GM21576 (cell line): ENCODE data around the gene CHAF1A.

Experiments used
- ATAC-seq: cut with Tn5 transposase; IDR thresholded peaks from one replicate; pipeline ENCODE4 v1.9.1; 2021; ENCODE audit warnings: mild to moderate bottlenecking, moderate library complexity; ENCODE audit not compliant: unreplicated experiment

The CHAF1A gene

DNA sequence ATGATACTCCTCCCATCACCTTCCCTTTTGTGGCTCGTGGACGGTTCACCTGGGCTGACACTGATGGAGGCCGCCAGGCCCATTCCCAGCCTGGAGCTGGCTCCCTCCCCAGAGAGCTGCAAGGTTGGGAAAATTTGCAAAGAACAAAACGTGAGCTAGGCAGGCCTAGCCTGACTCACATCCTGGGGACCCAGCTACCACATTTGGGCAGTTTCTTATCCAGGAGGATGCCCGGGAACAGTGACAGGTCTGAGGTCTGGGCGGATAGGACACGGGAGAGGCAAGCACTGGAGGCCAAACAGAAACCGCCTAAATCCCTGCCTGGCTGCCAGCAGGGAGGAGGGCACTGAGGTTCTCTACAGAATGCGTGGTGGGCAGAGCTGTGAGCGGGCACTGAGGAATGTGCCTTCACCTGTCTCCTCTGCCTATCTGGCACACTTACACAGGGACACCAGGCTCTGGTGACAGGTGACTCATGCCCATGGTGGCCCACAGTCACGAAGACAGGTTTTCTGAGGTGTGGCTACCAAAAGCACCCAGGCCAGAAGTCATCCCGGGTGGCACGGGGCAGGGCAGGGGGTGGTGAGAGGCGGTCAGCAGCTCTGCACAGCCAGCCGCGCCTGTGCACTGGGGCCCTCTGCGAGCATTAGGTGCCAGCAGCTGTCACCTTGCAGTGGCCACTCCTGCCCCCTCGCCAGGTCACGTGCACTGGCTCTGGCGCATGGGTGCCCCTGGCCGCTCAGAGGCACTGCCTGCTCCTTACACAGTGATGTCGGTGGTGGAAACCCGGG is 25.3 kb upstream of the CHAF1A start:
- ATAC-seq, result no peak

DNA sequence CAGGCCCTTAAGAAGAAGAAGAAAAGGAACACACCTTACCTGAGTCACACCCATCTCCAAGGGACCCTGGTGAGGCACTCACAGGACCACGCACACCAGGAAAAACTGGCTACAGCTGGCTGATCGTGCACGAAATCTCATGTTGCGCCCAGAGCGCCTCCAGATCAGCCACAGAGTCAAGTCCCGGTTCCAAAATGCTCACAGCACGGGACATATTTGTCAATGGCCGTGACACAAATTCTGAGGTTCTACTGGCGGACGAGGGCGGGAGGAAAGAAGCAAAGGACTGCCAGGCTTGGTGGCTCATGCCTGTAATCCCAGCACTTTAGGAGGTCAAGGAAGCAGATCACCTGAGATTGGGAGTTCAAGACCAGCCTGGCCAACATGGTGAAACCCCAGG is 23.6 kb upstream of the CHAF1A start:
- no peak for ATAC-seq

DNA sequence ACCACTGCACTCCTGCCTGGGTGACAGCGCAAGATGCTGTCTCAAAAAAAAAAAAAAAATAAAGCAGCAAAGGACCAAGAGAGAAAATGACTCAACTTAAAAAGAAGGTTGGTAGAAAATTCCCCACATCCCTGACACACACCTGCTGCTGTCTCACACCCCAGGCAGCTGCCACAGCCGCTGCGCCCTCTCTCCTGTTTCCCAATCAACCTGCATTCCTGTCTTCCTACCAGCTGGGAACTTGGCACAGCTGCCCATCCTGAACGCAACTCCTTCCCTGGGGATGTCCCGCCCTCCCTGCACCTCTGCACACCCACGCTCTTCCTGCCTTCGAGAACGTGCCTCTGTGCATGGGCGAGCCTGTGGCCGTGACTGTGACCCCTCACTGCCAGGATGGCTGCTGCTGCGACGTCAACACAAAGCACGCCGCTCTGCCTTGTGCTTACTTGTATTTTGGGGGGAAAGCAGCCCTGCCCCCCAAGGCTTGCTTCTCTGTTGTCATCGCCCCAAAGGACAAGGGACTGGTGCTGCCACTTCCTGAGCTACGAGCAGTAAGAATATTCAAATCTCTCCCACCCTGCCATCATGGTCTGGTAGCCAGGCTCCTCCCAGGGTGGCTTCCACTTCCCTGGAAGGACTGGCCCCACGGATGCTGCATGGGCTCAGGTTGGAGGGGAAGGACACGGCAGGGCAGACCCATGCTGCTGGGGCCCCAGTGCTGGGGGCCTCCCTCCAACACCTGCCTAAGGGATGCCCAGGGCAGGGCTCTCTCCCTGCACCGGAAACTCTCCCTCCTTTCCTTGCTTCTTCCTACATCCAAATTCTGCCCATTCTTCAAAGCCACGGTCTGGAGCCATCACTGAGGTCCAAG is 22.8 kb upstream of the CHAF1A start:
- no peak for ATAC-seq

DNA sequence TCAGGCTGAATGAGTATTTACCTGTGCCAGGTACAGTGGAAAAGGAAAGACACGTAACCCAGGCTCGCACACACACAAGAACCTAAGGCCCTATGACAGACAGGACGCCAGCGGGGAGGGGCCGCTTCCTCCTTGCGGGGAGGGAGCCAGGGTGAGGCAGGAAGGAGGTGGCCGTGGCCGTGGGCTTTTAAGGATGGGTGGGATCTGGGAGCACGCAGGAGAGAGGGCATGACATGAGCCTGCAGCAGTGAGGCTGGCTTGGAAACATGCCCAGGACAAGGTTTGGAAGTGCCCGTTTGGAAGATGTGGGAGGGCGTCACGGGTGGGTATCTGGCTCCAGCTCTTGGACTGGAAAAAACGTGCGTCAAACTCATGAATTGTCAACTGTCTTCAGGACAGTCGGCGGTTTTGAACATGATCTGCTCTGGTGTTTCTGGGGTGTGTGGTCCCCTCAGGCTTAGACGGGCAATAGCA is 22.1 kb upstream of the CHAF1A start:
- no peak for ATAC-seq

DNA sequence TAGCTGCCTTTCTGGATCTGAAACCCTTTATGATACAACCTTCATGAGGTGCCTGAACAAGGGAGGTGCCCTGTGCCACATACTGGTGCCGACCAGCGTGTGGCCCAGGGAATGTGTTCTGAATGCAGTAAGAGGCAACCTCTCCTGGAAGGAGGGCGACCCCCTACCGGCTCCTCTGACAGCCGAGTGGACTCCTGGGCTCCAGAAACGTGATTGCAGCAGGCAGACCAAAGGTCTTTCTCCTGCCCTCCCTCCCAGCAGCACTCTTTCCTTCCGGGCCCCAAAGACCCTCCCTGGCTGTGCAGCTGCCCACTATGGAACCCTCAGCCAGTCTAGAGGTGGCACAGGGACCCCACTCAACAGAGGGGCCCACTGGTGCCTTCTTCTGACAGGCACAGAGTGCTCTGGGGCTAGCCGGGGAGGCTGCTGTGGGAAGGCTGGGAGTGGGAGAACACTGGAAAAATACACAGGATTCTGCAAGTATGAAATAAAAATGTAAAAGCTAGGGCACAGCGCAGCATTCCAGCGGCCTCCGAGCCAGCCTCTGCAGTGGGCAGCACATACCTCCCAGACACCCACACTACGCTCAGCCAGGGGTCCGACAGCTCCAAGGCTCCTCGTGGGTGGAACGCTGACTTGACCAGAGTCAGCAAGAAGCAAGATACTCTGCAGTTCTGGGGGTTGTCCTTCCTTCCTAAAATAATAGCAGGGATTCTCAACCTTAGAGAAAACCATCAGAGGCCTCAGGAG is 17.0 kb upstream of the CHAF1A start:
- no peak for ATAC-seq

DNA sequence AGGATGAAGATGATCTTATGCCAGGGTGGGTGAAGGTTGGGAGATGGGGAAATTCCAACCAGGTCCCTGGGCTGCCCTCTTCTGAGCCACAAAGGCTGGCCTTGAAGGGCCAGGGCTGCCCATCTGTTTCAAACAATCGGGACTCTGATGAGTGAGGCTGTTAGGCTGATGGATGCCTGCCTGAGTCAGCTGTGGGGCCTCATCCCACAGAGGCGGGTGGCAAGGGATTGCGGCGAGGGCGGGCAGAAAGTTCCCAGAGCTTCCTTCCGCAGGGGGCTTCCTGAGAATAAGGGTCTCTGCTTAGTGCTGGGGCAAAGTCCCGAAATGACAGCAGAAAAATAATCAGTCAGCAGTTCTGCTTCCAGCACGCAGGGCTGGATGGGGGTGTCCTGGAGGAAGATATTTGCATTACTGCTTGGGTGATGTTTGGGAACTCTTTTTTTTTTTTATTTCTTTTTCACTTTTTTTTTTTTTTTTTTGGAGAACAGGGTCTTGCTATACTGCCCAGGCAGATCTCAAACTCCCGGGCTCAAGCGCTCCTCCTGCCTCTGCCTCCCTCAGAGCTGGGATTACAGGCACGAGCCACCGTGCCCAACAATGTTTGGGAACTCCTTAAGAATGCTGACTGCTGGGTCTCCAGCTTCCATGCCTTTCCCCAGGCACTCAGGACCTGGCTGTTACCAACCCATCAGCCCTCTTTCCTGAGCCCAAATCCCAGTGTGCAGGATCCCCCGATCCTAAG is 16.2 kb upstream of the CHAF1A start:
- ATAC-seq, result no peak

DNA sequence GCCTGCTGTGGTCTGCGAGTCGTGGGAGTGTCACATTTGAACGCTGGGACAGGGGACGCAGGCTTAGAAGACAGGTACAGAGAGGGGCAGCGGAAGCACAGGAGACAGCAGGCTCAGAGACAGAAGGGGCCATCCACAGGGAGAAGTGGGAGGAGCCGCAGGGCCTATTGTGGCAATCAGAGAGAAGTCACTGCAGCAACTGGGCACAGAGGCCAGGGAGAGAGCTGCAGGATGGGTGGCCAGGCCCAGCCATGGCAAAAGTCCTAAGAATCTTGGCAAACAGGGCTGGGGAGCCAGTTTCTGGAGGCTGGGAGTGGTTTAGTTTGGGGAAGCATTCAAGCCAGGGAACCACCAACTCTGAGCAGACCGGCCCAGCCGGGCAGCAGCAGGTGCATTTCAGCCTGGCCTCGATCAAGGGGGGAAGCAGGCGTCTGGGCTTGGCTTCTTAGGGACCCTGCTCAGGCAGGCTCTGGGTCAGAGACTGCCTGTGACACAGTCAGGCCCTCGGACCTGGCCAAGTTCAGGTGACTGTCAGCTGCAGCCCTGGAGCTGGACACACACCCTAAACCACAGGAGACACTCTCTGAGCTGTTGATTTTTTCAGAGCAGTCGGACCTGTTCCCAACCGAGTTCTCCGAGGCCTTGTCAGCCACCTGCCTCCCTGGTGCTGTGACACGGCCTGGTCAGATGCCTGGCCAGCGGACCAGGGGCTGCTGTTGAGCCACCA is 13.9 kb upstream of the CHAF1A start:
- no peak for ATAC-seq

DNA sequence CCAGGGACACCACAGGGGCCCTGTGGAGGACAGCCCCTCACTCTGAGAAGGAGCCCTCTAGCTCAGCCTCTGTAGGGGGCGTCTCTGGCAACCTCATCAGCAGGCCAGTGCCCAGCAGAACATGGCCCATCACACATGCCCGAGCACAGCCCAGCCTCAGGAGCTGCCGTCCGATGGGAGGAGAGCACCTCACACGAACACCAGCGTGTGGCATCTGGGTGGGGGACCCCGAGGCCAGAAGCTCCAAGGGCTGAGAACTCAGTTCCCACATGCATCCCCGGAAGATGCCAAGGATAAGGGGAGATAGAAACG is 13.4 kb upstream of the CHAF1A start:
- no peak for ATAC-seq

DNA sequence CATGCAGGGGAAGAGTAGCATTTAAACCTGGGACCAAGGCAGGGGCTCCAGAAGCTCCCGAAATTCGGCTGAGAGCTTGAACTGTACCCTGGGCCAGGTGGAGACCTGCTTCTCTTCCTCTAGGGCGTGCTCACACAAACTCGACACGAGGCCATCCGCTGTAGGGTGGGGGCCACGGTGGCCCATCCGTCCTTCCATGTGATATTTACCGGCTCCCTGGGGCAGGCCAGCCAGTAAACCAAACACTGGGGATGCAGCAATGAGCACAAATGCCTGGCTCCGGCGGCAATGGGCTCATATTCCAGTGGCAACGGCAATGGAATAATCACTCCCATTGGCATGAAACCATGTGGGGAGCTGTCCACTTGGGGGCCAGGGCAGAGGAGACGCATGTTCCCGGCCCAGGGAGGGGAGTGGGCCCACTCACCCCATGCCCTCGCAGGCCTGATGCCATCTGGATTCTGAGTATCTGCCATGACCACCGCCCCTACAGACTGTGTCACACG is 12.9 kb upstream of the CHAF1A start:
- ATAC-seq, result no peak

DNA sequence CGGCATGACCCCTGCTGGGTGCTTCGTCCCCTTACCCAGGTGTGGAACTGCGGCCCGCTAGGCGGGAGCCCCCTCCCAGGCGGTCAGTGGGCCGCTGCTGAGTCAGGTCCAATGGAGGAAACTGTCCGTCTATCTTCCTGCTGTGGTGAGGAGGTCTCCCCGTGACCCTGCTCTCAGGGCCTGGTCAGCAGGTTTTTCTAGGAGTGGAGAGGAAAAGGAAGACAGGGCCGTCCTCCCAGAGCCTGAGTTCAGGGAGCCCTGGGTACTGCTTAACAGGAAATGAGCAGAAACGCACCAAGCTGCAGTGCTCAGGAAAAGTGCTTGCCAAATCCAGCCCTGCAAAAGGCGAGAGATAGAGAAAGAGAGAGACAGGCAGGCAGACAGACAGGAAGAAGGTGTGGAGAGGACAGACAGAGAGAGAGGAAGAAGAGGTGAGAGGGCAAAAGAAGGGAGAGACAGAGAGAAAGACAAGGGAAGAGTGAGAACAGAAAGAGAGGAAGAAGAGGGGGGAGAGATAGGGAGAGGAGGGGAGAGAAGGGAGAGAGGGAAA is 12.3 kb upstream of the CHAF1A start:
- ATAC-seq, result no peak

DNA sequence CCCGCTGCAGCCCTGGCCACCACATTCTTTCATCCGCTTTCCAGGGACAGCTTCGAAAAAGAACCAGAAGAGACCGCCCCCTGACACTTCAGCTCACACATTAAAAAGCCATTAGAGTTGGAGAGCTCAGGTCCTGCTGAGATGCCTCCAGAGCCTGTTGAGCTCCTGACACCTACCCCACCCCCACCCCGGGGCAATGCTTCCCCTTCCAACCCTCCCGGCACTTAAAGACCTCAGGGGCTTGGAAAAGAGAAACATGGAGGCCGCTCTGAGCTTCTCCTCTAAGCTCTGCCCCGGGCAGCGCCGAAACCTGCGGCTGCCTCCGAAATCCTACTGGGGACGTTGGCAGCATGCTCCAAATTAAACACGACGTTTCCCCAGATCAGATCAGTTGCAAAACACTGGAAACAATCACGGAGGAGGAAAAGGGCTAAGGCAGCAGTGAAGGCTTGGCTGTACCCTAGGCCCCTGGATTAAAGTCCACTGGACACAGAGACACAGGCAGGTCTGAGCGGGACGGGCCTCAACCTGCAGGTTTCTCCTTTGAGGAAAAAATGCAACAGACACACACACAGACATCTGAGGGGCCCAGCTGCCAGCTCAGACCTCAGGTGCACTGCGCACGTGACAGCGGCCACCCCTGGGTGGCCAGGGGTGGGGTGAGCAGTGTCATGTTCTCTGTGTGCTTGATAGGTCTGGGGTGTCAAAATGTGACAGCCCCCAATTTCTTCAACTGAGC is 11.7 kb upstream of the CHAF1A start:
- no peak for ATAC-seq

DNA sequence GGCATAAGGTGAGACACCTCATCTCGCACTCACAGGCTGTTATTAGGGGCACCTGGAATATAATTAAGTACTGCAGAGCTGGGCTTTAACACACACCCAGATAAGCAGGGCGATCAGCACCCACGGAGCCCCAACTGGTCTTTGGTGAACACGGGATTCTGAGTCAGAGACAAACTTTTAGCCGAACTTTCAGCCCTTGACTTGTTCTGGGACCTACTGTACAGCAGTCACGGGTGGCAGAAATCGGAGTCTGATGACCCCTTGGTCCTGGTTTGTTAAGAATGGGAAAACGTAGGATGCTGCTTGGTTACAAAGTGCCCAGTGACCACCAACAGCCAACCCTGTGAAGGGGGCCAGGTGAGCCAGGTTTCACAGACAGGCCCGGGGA is 11.1 kb upstream of the CHAF1A start:
- ATAC-seq, result no peak

DNA sequence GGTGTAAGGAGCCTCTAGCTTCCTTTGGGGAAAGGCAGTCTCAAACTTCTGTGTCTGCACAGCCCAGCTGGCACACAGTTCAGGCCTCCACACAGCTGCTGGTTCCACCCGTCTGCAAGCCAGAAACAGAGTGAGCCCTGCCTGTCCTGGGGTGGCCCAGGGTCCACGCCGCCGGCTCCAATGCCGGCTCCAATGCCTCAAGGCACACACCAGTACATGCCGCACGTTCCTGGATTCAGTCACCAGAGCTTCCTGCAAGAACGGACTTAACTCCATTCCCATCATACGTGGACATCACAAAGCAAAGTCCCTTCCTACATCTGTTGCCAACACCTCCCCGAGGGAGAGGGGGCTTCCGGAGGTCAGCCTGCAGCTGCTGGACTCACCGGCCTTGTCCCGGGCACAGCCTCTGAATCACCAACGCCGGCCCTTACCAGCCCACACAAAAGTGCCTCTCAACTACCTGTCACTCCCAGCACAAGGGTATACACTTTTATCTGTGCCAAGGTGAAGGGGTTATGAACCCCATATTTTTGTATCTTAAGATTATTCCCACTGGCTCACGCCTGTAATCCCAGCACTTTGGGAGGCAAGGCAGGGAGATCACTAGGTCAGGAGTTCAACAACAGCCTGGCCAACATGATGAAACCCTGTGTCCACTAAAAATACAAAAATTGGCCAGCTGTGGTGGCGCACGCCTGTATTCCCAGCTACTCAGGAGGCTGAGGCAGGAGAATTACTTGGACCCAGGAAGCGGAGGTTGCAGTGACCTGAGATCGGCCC is 10.5 kb upstream of the CHAF1A start:
- no peak for ATAC-seq

DNA sequence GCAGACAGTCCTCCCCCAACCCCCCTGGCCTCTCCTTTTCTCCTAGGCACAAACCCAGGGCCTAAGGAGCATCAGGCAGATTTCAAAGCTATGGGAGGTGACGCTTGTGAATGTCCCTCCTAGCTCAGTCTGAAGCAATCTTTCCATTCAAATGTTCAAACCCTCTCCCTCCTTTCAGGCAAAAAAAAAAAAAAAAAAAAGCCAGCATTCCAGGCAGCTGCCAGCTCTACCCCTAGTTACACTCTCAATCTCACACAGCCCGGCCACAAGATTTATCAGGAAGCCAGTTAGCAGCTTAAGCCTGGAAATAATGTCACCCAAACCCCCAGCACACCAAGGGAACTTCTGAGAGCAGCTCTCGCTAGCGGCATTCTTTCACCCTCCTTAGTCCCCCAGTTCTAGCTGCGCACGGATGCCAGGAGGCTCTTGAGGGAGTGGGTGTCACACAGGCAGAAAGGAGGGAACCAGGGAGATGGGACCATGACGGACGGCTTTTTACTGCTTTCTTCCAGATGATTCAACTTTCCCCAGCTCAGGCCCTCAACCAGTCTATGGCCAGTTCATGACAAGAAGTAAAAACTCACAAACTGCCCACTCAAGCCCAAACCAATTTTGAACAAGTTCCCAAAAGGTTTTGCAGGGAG is 8.4 kb upstream of the CHAF1A start:
- ATAC-seq, result no peak

DNA sequence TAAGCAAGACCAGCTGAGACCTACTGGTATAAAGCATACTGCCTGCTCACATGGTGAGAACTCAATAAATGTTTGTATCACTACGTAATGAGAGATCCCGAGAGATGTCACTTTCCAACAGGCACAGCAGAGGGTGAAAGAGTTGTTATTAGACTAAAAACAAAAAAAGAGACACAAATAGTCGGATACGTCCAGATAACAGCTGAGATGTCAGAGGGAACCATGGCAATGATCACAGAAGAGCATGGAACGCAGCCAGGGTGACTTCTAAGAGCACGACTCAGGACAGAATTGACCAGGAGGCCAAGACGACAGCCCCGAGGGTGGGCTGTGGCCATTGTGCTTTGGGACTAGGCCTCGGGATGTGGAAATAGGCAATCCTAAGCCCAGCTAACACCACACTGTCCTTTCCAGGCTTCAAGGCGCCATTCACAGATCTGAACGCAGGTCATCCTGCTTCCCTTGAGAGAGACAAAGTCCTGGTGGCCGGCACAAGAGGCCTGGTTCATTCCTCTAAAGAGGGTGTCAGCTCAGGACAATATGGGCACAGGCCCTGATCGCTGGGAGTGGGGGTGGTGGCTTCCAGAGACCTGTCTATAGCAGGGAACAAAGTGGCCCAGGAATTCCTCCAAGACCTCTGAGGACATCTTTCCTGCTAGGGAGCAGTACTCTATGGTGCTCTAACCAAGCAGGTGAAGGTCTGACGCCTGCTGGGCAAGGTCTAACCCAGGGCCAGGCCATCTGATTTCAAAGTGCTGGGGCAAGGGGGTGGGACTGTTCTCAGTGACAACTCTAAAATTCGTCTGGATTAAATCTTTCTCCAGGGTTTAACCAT is 5.3 kb upstream of the CHAF1A start:
- ATAC-seq, result no peak

DNA sequence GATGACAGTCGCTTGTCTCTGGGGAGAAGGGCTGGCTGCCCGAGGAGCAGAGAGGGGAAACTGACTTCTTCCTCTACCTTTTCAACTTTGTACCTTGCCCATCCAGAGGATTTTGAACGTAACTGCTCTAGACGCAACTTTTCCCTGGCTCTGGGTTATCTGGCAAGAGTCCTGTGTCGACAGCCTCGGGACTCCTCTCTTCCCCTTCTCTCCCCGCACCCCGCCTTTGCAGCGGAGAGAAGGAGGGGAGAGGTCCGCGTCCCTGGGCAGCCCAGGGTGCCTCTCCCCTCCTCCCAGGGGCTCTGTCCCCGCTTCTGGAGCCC is 2.7 kb upstream of the CHAF1A start:
- no peak for ATAC-seq
